ENCODE data around the gene CPED1.
"Not testable (repeated sequence)": the region's sequence is repeated elsewhere in the genome, so short reads cannot be mapped to it uniquely, and the experiment has no call there.

CPED1 gene

DNA sequence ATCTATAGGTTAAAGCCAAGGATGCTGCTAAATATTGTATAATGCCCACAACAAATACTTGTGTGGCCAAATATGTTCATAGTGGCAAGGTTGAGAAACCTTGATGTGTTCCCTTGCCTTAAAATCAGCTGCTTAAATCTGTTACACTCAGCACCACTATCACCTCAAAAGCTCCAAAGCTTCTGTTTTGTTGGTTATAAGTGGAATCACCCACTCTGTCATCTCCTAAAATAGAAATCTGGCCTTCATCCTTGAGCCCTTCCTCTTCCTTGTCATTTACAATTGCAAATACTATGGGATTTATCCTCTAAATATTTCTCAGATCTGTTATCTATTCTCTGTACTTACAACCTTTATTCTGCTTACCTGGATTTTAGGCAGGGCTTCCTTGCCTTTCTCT, 61.4 kb downstream of the CPED1 start:
- TF ChIP-seq, protein P1, sequence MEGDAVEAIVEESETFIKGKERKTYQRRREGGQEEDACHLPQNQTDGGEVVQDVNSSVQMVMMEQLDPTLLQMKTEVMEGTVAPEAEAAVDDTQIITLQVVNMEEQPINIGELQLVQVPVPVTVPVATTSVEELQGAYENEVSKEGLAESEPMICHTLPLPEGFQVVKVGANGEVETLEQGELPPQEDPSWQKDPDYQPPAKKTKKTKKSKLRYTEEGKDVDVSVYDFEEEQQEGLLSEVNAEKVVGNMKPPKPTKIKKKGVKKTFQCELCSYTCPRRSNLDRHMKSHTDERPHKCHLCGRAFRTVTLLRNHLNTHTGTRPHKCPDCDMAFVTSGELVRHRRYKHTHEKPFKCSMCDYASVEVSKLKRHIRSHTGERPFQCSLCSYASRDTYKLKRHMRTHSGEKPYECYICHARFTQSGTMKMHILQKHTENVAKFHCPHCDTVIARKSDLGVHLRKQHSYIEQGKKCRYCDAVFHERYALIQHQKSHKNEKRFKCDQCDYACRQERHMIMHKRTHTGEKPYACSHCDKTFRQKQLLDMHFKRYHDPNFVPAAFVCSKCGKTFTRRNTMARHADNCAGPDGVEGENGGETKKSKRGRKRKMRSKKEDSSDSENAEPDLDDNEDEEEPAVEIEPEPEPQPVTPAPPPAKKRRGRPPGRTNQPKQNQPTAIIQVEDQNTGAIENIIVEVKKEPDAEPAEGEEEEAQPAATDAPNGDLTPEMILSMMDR (IDR thresholded peaks at IDR 0.05; ENCODE audit: low read depth, low read length) = no peak
- no peak overlapping the region for H3K4me3 ChIP-seq (ENCODE audit: low read depth, low read length)

DNA sequence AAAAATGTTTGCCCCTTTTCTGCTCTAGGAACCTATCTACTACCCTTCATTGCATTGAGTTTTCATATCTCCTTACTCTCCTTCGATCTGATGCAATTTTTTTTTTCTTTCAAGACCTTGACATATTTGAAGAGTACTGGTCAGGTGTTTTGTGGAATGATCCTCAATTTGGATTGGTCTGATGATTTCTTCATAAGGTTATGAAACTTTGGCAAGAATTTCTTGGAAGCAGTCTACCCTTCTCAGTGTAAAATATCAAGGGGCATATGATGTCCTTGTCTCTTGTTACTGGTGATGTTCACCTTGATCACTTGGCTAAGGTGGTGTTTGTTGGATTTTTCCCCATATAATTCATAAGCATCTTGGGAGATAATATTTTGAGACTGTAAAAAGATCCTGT, 64.7 kb downstream of the CPED1 start:
- TF ChIP-seq, protein P1 (IDR thresholded peaks at IDR 0.05; ENCODE audit: low read depth, low read length) = no peak
- no peak overlapping the region for H3K4me3 ChIP-seq (ENCODE audit: low read depth, low read length)

DNA sequence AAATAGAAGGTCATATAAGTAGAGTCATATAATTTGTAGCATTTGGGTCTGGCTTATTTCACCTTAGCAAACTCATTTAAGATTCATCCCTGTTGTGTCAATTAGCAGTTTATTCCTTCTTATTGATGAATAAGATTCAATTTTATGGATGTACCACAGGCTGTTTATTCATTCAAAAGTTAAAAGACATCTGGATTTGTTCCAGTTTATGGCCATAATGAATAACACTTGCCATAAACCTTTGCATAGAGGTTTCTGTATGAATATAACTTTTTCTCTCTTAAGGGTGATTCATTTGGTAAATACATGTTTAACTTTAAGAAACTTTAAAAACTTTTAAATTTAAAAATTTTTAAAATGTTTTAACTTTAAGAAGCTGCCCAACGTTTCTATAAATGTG, 66.4 kb downstream of the CPED1 start:
- TF ChIP-seq, protein P1 (IDR thresholded peaks at IDR 0.05; ENCODE audit: low read depth, low read length) = no peak
- no peak overlapping the region for H3K4me3 ChIP-seq (ENCODE audit: low read depth, low read length)

DNA sequence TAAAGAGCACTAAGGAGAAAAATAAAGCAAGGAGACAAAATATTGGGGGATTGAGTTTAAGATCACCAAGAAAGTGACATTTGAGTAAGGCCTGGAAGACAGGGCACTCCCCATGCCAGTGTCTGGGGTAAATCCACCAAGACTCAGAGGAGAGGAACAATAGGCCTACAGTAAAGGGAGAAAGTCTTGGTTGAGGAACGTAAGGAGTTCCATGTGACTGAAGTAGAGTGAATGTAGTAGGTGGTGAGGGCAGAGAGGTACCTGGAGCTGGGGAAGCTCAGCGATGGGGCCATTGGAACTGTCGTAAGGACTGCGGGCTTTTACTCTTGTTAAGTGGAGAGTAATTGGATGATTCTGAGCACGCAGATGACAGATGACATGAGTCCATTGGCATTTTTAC, 69.4 kb downstream of the CPED1 start:
- no peak overlapping the region for H3K4me3 ChIP-seq (ENCODE audit: low read depth, low read length)
- TF ChIP-seq, protein P1 (IDR thresholded peaks at IDR 0.05; ENCODE audit: low read depth, low read length) = no peak

DNA sequence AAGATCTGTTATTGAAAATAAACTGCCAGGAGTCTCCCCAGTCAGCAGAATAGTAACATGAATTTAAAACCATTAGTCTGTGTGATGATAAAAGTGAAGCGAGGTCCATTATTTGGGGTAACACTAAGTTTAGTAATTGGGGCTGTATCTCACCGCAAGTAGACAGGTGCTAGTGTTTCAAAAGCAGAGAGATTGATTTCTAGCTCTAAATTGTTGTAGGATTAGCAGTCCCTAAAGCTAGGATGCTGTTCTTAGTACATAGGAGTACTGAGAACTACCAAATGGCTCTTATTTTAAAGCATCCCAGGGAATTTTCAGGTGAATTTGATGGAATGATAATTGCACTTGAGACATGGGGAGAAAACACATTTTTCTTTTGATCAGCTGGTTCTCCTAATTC, 70.5 kb downstream of the CPED1 start:
- TF ChIP-seq, protein P1 (IDR thresholded peaks at IDR 0.05; ENCODE audit: low read depth, low read length) = no peak
- no peak overlapping the region for H3K4me3 ChIP-seq (ENCODE audit: low read depth, low read length)

DNA sequence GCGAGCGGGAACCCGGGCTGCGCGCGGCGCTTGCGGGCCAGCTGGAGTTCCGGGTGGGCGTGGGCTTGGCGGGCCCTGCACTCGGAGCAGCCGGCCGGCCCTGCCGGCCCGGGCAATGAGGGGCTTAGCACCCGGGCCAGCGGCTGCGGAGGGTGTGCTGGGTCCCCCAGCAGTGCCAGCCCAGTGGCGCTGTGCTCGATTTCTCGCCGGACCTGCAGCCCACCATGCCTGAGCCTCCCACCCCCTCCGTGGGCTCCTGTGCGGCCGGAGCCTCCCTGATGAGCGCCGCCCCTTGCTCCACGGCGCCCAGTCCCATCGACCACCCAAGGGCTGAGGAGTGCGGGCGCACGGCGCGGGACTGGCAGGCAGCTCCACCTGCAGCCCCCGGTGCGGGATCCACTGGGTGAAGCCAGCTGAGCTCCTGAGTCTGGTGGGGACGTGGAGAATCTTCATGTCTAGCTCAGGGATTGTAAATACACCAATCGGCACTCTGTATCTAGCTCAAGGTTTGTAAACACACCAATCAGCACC, 71.5 kb downstream of the CPED1 start:
- H3K4me3 ChIP-seq (ENCODE audit: low read depth, low read length) = not testable (repeated sequence)

DNA sequence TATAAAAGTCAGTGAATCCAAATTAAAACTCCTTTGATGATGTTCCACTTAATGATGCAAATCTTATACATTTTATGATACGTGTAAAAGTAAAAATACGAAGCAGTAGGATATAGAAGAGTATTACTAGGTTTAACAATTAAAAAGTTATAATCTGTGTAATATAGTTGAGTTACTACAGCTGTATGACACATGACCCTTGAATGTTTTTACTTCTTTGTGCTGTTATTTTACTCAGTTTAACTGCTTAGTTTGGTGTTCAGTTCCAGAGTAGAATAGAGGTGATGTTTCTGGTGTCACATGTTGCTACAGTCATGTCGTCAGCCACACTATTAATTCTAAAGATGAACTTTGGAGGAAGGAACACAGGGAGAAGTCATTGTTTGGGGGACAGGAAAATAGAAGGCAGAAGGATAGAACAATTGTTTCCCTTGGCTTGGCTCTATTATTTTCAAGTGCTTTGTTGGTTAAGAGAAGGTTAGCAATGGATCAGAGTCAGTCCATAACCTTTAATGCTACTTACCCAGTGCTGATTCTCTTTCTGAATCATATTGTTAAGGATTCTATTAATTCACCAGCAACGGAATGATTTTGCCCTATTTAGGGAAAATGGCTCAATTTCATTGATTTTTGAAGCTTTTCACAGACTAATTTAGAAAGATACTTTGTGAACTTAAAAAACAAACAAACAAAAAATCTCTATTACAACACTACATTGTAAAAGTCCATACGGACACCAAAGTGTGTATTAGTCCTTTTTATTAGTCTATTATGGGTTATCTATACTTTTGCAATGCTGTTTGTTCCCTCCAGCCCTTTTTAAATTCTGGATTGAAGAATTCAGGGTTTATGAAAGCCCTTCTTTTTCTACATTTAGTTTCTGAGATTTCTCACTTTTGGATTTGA, 73.4 kb downstream of the CPED1 start:
- TF ChIP-seq, protein P1 (IDR thresholded peaks at IDR 0.05; ENCODE audit: low read depth, low read length) = no peak
- no peak overlapping the region for H3K4me3 ChIP-seq (ENCODE audit: low read depth, low read length)

All from WI38 (cell line).